Measurements from ENCODE around the gene COX8C. TPM values are rescaled to one million over a fixed set of nuclear protein-coding genes. Genes with fewer than 3 reads are reported as not detected.

Gene COX8C
- total RNA-seq, 2 experiments from 2014 or later = not detected

DNA sequence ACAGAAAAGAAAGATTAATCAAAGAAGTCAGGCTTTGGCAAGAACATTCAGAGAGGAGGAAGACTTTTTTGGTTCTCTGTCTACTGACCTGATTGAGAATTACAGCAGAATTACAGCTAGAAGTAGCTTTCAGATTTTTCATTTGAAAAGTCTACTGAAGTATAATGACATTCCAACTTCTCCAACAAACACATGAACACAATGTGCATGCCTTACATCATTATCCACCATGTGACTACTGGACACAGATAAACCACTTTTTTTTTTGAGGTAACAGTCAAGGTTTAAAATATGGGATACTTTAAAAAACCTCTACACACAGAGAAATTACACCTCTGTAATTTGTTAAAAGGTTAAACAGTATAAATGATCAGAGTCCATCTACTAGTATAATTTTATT is 26.5 kb upstream of the COX8C start:
- Histone ChIP-seq H3K79me2 (ENCODE audit: insufficient read depth, low read depth, low read length) (peaks cover 54% of the 10 kb centered on the region), H3K4me3 (ENCODE audit: low read depth, low read length, poor library complexity, severe bottlenecking) (no peak overlapping the region), H3K4me2 (ENCODE audit: low read length) (peak overlapping the region; percentile 33; the same call in 1 of the 2 replicates), H3K27ac (ENCODE audit: low read depth, low read length, poor library complexity, severe bottlenecking) (no peak overlapping the region), H4K20me1 (ENCODE audit: insufficient read depth, low read length) (no peaks in the 10 kb centered on the region), H2AFZ (ENCODE audit: low read length) (no peak overlapping the region), H3K9me2 (ENCODE audit: insufficient read depth, low read length) (no peaks in the 10 kb centered on the region), H3K9me3 (ENCODE audit: low read length) (no peaks in the 10 kb centered on the region), H3K36me3 (ENCODE audit: insufficient read depth, low read length) (peaks cover 41% of the 10 kb centered on the region), H3K4me1 (ENCODE audit: insufficient read depth, low read length, poor library complexity, severe bottlenecking) (peaks cover 11% of the 10 kb centered on the region)
- TF ChIP-seq EZH2phosphoT487 (IDR thresholded peaks at IDR 0.05; ENCODE audit: borderline replicate concordance, low read depth, low read length) = no peak
- TF ChIP-seq, protein P1, sequence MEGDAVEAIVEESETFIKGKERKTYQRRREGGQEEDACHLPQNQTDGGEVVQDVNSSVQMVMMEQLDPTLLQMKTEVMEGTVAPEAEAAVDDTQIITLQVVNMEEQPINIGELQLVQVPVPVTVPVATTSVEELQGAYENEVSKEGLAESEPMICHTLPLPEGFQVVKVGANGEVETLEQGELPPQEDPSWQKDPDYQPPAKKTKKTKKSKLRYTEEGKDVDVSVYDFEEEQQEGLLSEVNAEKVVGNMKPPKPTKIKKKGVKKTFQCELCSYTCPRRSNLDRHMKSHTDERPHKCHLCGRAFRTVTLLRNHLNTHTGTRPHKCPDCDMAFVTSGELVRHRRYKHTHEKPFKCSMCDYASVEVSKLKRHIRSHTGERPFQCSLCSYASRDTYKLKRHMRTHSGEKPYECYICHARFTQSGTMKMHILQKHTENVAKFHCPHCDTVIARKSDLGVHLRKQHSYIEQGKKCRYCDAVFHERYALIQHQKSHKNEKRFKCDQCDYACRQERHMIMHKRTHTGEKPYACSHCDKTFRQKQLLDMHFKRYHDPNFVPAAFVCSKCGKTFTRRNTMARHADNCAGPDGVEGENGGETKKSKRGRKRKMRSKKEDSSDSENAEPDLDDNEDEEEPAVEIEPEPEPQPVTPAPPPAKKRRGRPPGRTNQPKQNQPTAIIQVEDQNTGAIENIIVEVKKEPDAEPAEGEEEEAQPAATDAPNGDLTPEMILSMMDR (conservative IDR thresholded peaks at IDR 0.05; ENCODE audit: low read length) = no peak
- ChIA-PET CTCF (ENCODE audit: unreplicated experiment) (no interaction called here), POLR2A (interaction anchor here (0.6 kb wide), 1 partner anchor 10 kb away, joined by 3 read pairs; no protein-coding TSS in a partner anchor)
- intact Hi-C loops (cut with micrococcal nuclease; ENCODE audit: unreplicated experiment) = no loop called here
- BruUV-seq (replicated peaks) = no TSS peak
- no peak for DNase-seq (ENCODE audit: low spot score)

- POLR2A ChIA-PET = interaction anchor here (0.8 to 1.8 kb wide), 2 partner anchors 9 to 32 kb away, joined by 4 to 5 read pairs; no protein-coding TSS in a partner anchor
- no peak overlapping the region for H3K27ac ChIP-seq (ENCODE audit: low read depth, low read length, poor library complexity, severe bottlenecking)
- BruUV-seq (replicated peaks) = no TSS peak
- peaks cover 11% of the 10 kb centered on the region for H3K4me1 ChIP-seq (ENCODE audit: insufficient read depth, low read length, poor library complexity, severe bottlenecking)
- H3K4me2 ChIP-seq (ENCODE audit: low read length) = no peak overlapping the region
- peaks cover 32% of the 10 kb centered on the region for H3K36me3 ChIP-seq (ENCODE audit: insufficient read depth, low read length)
- CTCF ChIA-PET (ENCODE audit: unreplicated experiment) = no interaction called here
- intact Hi-C loops (cut with micrococcal nuclease; ENCODE audit: unreplicated experiment) = no loop called here
- no peaks in the 10 kb centered on the region for H3K9me2 ChIP-seq (ENCODE audit: insufficient read depth, low read length)
- H3K9me3 ChIP-seq (ENCODE audit: low read length) = no peaks in the 10 kb centered on the region
- TF ChIP-seq EZH2phosphoT487 (IDR thresholded peaks at IDR 0.05; ENCODE audit: borderline replicate concordance, low read depth, low read length) = no peak
- TF ChIP-seq, protein P1 (conservative IDR thresholded peaks at IDR 0.05; ENCODE audit: low read length) = no peak
- peaks cover 79% of the 10 kb centered on the region for H3K79me2 ChIP-seq (ENCODE audit: insufficient read depth, low read depth, low read length)
- no peak overlapping the region for H3K4me3 ChIP-seq (ENCODE audit: low read depth, low read length, poor library complexity, severe bottlenecking)
- 0 out of 2 replicates have a peak, but pooled peaks cover 5% of the 10 kb centered on the region for H4K20me1 ChIP-seq (ENCODE audit: insufficient read depth, low read length)
- H2AFZ ChIP-seq (ENCODE audit: low read length) = no peak overlapping the region
- no peak for DNase-seq (ENCODE audit: low spot score)
Measured at GRCh38 chr14:93322929-93323599, 23.9 kb upstream of the COX8C start.

DNA sequence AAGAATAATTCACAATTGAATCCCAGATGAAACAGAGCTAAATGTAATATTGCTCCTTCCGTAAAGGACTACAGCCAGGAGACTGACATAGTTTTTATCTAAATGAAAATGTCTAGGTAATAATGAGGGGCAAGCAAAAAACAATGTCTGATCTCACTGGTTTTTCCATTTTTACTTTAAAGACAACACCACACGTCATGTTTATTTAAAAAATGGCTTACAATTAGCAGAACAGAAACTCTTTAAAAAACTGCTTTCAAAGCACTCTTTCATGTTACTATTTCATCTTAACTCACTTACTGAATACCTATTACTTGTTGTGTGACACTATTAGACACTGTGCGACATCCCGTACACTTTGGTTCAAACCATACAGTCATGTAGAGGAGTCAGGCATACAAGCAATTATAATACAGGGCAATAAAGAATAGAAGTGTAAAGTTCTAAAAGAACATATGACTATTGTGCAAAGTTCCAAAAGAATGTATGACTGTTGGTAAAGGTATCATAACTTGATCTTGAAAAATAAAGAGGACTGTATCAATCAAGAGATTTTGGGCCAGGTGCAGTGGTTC is 23.3 kb upstream of the COX8C start:
- POLR2A ChIA-PET = no interaction called here
- no peak overlapping the region for H3K27ac ChIP-seq (ENCODE audit: low read depth, low read length, poor library complexity, severe bottlenecking)
- H3K4me1 ChIP-seq (ENCODE audit: insufficient read depth, low read length, poor library complexity, severe bottlenecking) = peaks cover 11% of the 10 kb centered on the region
- CTCF ChIA-PET (ENCODE audit: unreplicated experiment) = no interaction called here
- DNase-seq (ENCODE audit: low spot score) = no peak
- H3K4me3 ChIP-seq (ENCODE audit: low read depth, low read length, poor library complexity, severe bottlenecking) = no peak overlapping the region
- H3K9me2 ChIP-seq (ENCODE audit: insufficient read depth, low read length) = no peaks in the 10 kb centered on the region
- BruUV-seq (replicated peaks) = no TSS peak
- intact Hi-C loops (cut with micrococcal nuclease; ENCODE audit: unreplicated experiment) = no loop called here
- H3K36me3 ChIP-seq (ENCODE audit: insufficient read depth, low read length) = peaks cover 33% of the 10 kb centered on the region
- H4K20me1 ChIP-seq (ENCODE audit: insufficient read depth, low read length) = 0 out of 2 replicates have a peak, but pooled peaks cover 5% of the 10 kb centered on the region
- peaks cover 85% of the 10 kb centered on the region for H3K79me2 ChIP-seq (ENCODE audit: insufficient read depth, low read depth, low read length)
- no peaks in the 10 kb centered on the region for H3K9me3 ChIP-seq (ENCODE audit: low read length)
- H2AFZ ChIP-seq (ENCODE audit: low read length) = no peak overlapping the region
- TF ChIP-seq, protein P1 (conservative IDR thresholded peaks at IDR 0.05; ENCODE audit: low read length) = no peak
- no peak for TF ChIP-seq EZH2phosphoT487 (IDR thresholded peaks at IDR 0.05; ENCODE audit: borderline replicate concordance, low read depth, low read length)
- H3K4me2 ChIP-seq (ENCODE audit: low read length) = no peak overlapping the region
